Right renal pelvis (tissue), 4 donors: ENCODE results near the gene ZMYND19. TPM values are rescaled to one million over a fixed set of nuclear protein-coding genes. Genes with fewer than 3 reads are reported as not detected.
A peak's percentile ranks its signal among the peaks of the same experiment; 100 is the strongest.
"Not testable (repeated sequence)": the region's sequence is repeated elsewhere in the genome, so short reads cannot be mapped to it uniquely, and the experiment has no call there.

Experiments
- DNase-seq, 4 donors: peaks; one replicate each; pipeline ENCODE4 v3.0.0-alpha.2; 2013; ENCODE audit warnings: low read depth in 4 of 4, low spot score in 3 of 4, missing footprints in 1 of 4
- polyA plus RNA-seq, 4 donors: library from polyadenylated mRNA; unstranded; fragments of 120-200 nt; gene quantifications; one replicate each; pipeline ENCODE4 v1.2.1, GENCODE V29; 2013; ENCODE audit not compliant: insufficient read length in 4 of 4

The ZMYND19 gene
- polyA plus RNA-seq, 4 donors: 20.3 to 26.3 (median 21.6) TPM

- DNase-seq: no peak
These were observed 24.5 kb upstream of the ZMYND19 start for GRCh38 chr9:137614631-137615386.

- DNase-seq: no peak
These were observed 23.6 kb upstream of the ZMYND19 start for GRCh38 chr9:137613738-137614523.

GRCh38 chr9:137613259-137613658 lies 22.9 kb upstream of the ZMYND19 start:
- no peak for DNase-seq

- DNase-seq: no peak
These were observed 22.4 kb upstream of the ZMYND19 start for GRCh38 chr9:137612741-137613142.

GRCh38 chr9:137611623-137612609 lies 21.6 kb upstream of the ZMYND19 start:
- no peak for DNase-seq

- no peak for DNase-seq
These were observed 20.6 kb upstream of the ZMYND19 start for GRCh38 chr9:137610944-137611343.

- no peak for DNase-seq
These were observed 17.0 kb upstream of the ZMYND19 start for GRCh38 chr9:137607141-137607857.

GRCh38 chr9:137606734-137607138 lies 16.4 kb upstream of the ZMYND19 start:
- DNase-seq: no peak

- DNase-seq: no peak
These were observed 15.8 kb upstream of the ZMYND19 start for GRCh38 chr9:137606005-137606621.

- DNase-seq: peak; percentile 69 to 82 (median 78)
These were observed 15.1 kb upstream of the ZMYND19 start, which contains the start of gene ARRDC1 for GRCh38 chr9:137605121-137606004. TSS of gene ARRDC1 (plus strand) at chr9:137605686. CDS start at chr9:137605718, 32 bp downstream.

GRCh38 chr9:137604345-137605086 lies 14.2 kb upstream of the ZMYND19 start:
- no peak for DNase-seq

GRCh38 chr9:137603879-137604278 lies 13.6 kb upstream of the ZMYND19 start:
- no peak for DNase-seq

GRCh38 chr9:137602661-137603060 lies 12.3 kb upstream of the ZMYND19 start:
- no peak for DNase-seq

- no peak for DNase-seq
These were observed 8.6 kb upstream of the ZMYND19 start for GRCh38 chr9:137598943-137599342.

- not testable (repeated sequence) for DNase-seq
These were observed 6.3 kb upstream of the ZMYND19 start for GRCh38 chr9:137596577-137596976.

- no peak for DNase-seq
These were observed 2.9 kb upstream of the ZMYND19 start for GRCh38 chr9:137593176-137593575.

GRCh38 chr9:137592767-137593166 lies 2.5 kb upstream of the ZMYND19 start:
- DNase-seq: no peak

GRCh38 chr9:137590123-137590468 lies 216 bp downstream of the ZMYND19 start:
- no peak for DNase-seq
